ENCODE data around the gene SUSD1. TPM values are rescaled to one million over a fixed set of nuclear protein-coding genes. Genes with fewer than 3 reads are reported as not detected.

Gene SUSD1
- total and polyA plus RNA-seq, 9 of the 15 experiments (the other 6 are each of a cell fraction or from before 2014, with no cell fraction given), result 10.9 to 44.4 (median 36.1) TPM

- no peak for TF ChIP-seq ZNF407 (IDR thresholded peaks at IDR 0.05; ENCODE audit: low read depth)
- TF ChIP-seq MXD1 (CRISPR knock-in tag; IDR thresholded peaks at IDR 0.05; ENCODE audit: borderline replicate concordance, poor library complexity, severe bottlenecking), result no peak
- no peak for TF ChIP-seq ZNF512 (tag; IDR thresholded peaks at IDR 0.05)
- TF ChIP-seq ZNF57 (CRISPR knock-in tag; IDR thresholded peaks at IDR 0.05), result no peak
- no peak for TF ChIP-seq CEBPZ (IDR thresholded peaks at IDR 0.05; ENCODE audit: borderline replicate concordance, low read depth, low read length)
- TF ChIP-seq BCL6 (CRISPR knock-in tag; IDR thresholded peaks at IDR 0.05), result no peak
- no peak for TF ChIP-seq ZNF77 (CRISPR knock-in tag; IDR thresholded peaks at IDR 0.05)
- TF ChIP-seq MTA1 (IDR thresholded peaks at IDR 0.05; ENCODE audit: borderline replicate concordance), result no peak
- 0 out of 2 replicates have a peak, but pooled peaks have one; percentile 2 for TF ChIP-seq HNRNPL (IDR thresholded peaks at IDR 0.05; ENCODE audit: low read depth, low read length)
- no peak for TF ChIP-seq CREB5 (CRISPR knock-in tag; IDR thresholded peaks at IDR 0.05)
- no peak for TF ChIP-seq LARP7 (IDR thresholded peaks at IDR 0.05)
- no peak for TF ChIP-seq RBM15 (IDR thresholded peaks at IDR 0.05; ENCODE audit: insufficient read depth, low read length)
Measured at GRCh38 chr9:112174222-112174964, 704 bp downstream of the SUSD1 start (continued).

All from K562 (cell line).